HCT116 (cell line): ENCODE measurements around the gene EVX2. TPM values are rescaled to one million over a fixed set of nuclear protein-coding genes. Genes with fewer than 3 reads are reported as not detected.

ENCODE experiments used
- ATAC-seq: fragments of 200-7000 bp; cut with Tn5 transposase; 2 replicates; pipeline ENCODE4 v1.9.1; 2020; ENCODE audit warnings: mild to moderate bottlenecking, moderate library complexity
- BruUV-seq: library from RNA; stranded (reverse); fragments of 400-500 nt; replicated peaks from 2 replicates; lab custom pipeline; 2021; lab: Mats Ljungman, UMichigan
- CTCF ChIA-PET: fragments of 300-600 bp; sonication (Branson Sonifier 250); formaldehyde crosslinking; loops from one replicate; lab custom pipeline; 2021; ENCODE audit warnings: antibody characterized with exemption; lab: Charles Lee
- POLR2A ChIA-PET: fragments of 300-600, 350-600 bp; sonication (Branson Sonifier 250); formaldehyde crosslinking; loops from one replicate; lab custom pipeline; 2021; ENCODE audit warnings: antibody characterized with exemption; lab: Charles Lee
- RAD21 ChIA-PET, 2 experiments: fragments of 300-600 bp; sonication (Branson Sonifier 250); formaldehyde crosslinking; loops; one replicate each; lab custom pipeline; 2023; ENCODE audit warnings: low total read pairs in 2 of 2; ENCODE audit not compliant: uncharacterized antibody in 2 of 2, unreplicated experiment in 2 of 2, low non-redundant PET in 1 of 2; lab: Charles Lee
- DNase-seq: peaks from one replicate; pipeline ENCODE4 v3.0.0-alpha.2; 2010; ENCODE audit warnings: low read depth, low spot score
- H2AFZ ChIP-seq: fragments of 200-600 bp; shearing (Covaris generic), sonication (generic); 2 replicates; pipeline ENCODE4 v1.6.1; 2017; ENCODE audit warnings: low read depth, mixed run types, mixed read lengths, antibody characterized with exemption, low read length; ENCODE audit not compliant: poor library complexity, severe bottlenecking
- H3K27ac ChIP-seq: 2 replicates; pipeline ENCODE4 v1.5.1; 2012; ENCODE audit warnings: low read depth, low read length
- H3K27me3 ChIP-seq: fragments of 200-600 bp; sonication (generic); 2 replicates; pipeline ENCODE4 v1.6.1; 2016; ENCODE audit warnings: mixed run types, low read length, mixed read lengths; ENCODE audit not compliant: insufficient read depth
- H3K36me3 ChIP-seq, 2 experiments: fragments of 200-500 bp in 1 of 2; fragments of 200-600 bp in 1 of 2; sonication (Bioruptor generic) in 1 of 2; sonication (generic) in 1 of 2; 2 replicates each; pipeline versions ENCODE4 v1.5.1 to v1.6.1; 2014 to 2016; ENCODE audit warnings: low read length in 2 of 2, inconsistent platforms in 1 of 2, mixed read lengths in 1 of 2, mixed run types in 1 of 2; ENCODE audit not compliant: insufficient read depth in 2 of 2, control insufficient read depth in 1 of 2
- H3K4me1 ChIP-seq, 2 experiments: fragments of 200-600 bp in 1 of 2; sonication (generic) in 1 of 2; 2 replicates each; pipeline versions ENCODE4 v1.5.1 to v1.6.1; 2012 to 2017; ENCODE audit warnings: low read length in 2 of 2, inconsistent platforms in 1 of 2, mild to moderate bottlenecking in 1 of 2, mixed read lengths in 1 of 2, mixed run types in 1 of 2, moderate library complexity in 1 of 2; ENCODE audit not compliant: insufficient read depth in 2 of 2, control insufficient read depth in 1 of 2
- H3K4me2 ChIP-seq: fragments of 200-600 bp; sonication (generic); 2 replicates; pipeline ENCODE4 v1.6.1; 2017; ENCODE audit warnings: mixed run types, low read length, mixed read lengths
- H3K4me3 ChIP-seq, 2 experiments: fragments of 200-600 bp in 1 of 2; sonication (generic) in 1 of 2; replicated peaks in 1 of 2; 2 replicates each; pipeline ENCODE4 v1.5.1; 2011 to 2016; ENCODE audit warnings: low read length in 2 of 2, control low read depth in 1 of 2, low read depth in 1 of 2, mild to moderate bottlenecking in 1 of 2, mixed read lengths in 1 of 2, mixed run types in 1 of 2
- H3K79me2 ChIP-seq: fragments of 200-600 bp; sonication (generic); 2 replicates; pipeline ENCODE4 v1.6.1; 2017; ENCODE audit warnings: mild to moderate bottlenecking, mixed run types, low read length, moderate library complexity, mixed read lengths; ENCODE audit not compliant: insufficient read depth
- H3K9ac ChIP-seq: fragments of 200-600 bp; sonication (generic); 2 replicates; pipeline ENCODE4 v1.6.1; 2016; ENCODE audit warnings: low read length, mixed read lengths
- H3K9me2 ChIP-seq: fragments of 200-600 bp; sonication (generic), shearing (Covaris generic); 2 replicates; pipeline ENCODE4 v1.6.1; 2017; ENCODE audit warnings: mixed run types, mild to moderate bottlenecking, moderate library complexity; ENCODE audit not compliant: insufficient read depth
- H3K9me3 ChIP-seq, 2 experiments: fragments of 200-500 bp in 1 of 2; fragments of 200-600 bp in 1 of 2; sonication (Bioruptor generic) in 1 of 2; sonication (generic) in 1 of 2; 2 replicates each; pipeline ENCODE4 v1.6.1; 2014 to 2017; ENCODE audit warnings: low read length in 2 of 2, mixed read lengths in 2 of 2, inconsistent platforms in 1 of 2, low read depth in 1 of 2, mild to moderate bottlenecking in 1 of 2, mixed run types in 1 of 2, moderate library complexity in 1 of 2; ENCODE audit not compliant: control insufficient read depth in 1 of 2, insufficient read depth in 1 of 2
- H4K20me1 ChIP-seq: fragments of 200-600 bp; sonication (generic), shearing (Covaris generic); 2 replicates; pipeline ENCODE4 v1.6.1; 2017; ENCODE audit warnings: mixed run types, mild to moderate bottlenecking, moderate library complexity; ENCODE audit not compliant: insufficient read depth
- ATF3 ChIP-seq: IDR thresholded peaks from 2 replicates; pipeline ENCODE4 v1.6.1; 2012
- CEBPB ChIP-seq: IDR thresholded peaks from 2 replicates; pipeline ENCODE4 v1.6.1; 2012; ENCODE audit warnings: low read depth
- CTCF ChIP-seq, 3 experiments: fragments of 200-600 bp in 1 of 3; sonication (generic) in 1 of 3; IDR thresholded peaks in 2 of 3; conservative IDR thresholded peaks in 1 of 3; 2 replicates each; pipeline ENCODE4 v1.5.1; 2012 to 2017; ENCODE audit warnings: low read depth in 2 of 3, low read length in 2 of 3, antibody characterized with exemption in 1 of 3, borderline replicate concordance in 1 of 3, control low read depth in 1 of 3, mild to moderate bottlenecking in 1 of 3, mixed read lengths in 1 of 3, mixed run types in 1 of 3, moderate library complexity in 1 of 3; ENCODE audit not compliant: insufficient read depth in 1 of 3
- EGR1 ChIP-seq: IDR thresholded peaks from 2 replicates; pipeline ENCODE4 v1.6.1; 2012; ENCODE audit warnings: low read depth
- ELF1 ChIP-seq: IDR thresholded peaks from 2 replicates; pipeline ENCODE4 v1.6.1; 2012; ENCODE audit warnings: low read depth, borderline replicate concordance
- FOSL1 ChIP-seq: IDR thresholded peaks from 2 replicates; pipeline ENCODE4 v1.6.1; 2012; ENCODE audit warnings: low read depth
- JUND ChIP-seq: IDR thresholded peaks from 2 replicates; pipeline ENCODE4 v1.6.1; 2012
- POLR2A ChIP-seq: IDR thresholded peaks from 2 replicates; pipeline ENCODE4 v1.7.0; 2011; ENCODE audit warnings: borderline replicate concordance; ENCODE audit not compliant: insufficient read depth, insufficient read length; ENCODE audit errors: extremely low read depth
- POLR2AphosphoS5 ChIP-seq: IDR thresholded peaks from 2 replicates; pipeline ENCODE4 v1.6.1; 2011; ENCODE audit warnings: mild to moderate bottlenecking, low read depth, low read length, moderate library complexity
- RAD21 ChIP-seq: IDR thresholded peaks from 2 replicates; pipeline ENCODE4 v1.6.1; 2012; ENCODE audit warnings: low read depth, mild to moderate bottlenecking
- SIN3A ChIP-seq: IDR thresholded peaks from 2 replicates; pipeline ENCODE4 v1.6.1; 2012; ENCODE audit warnings: low read depth
- TCF7L2 ChIP-seq: IDR thresholded peaks from 2 replicates; pipeline ENCODE4 v1.7.0; 2011; ENCODE audit warnings: borderline replicate concordance, inconsistent platforms; ENCODE audit not compliant: insufficient read depth, insufficient read length; ENCODE audit errors: extremely low read depth
- YY1 ChIP-seq: IDR thresholded peaks from 2 replicates; pipeline ENCODE4 v1.6.1; 2011; ENCODE audit warnings: low read length, low read depth, moderate library complexity, mild to moderate bottlenecking; ENCODE audit not compliant: insufficient replicate concordance; ENCODE audit errors: extremely low read depth
- ZBTB33 ChIP-seq: IDR thresholded peaks from 2 replicates; pipeline ENCODE4 v1.6.1; 2011; ENCODE audit warnings: mild to moderate bottlenecking, low read length, moderate library complexity; ENCODE audit not compliant: insufficient replicate concordance; ENCODE audit errors: extremely low read depth
- ZNF274 ChIP-seq: fragments of 200-500 bp; sonication (Bioruptor generic); IDR thresholded peaks from 2 replicates; pipeline ENCODE4 v1.6.1; 2014; ENCODE audit warnings: mild to moderate bottlenecking, low read depth, low read length, inconsistent platforms
- intact Hi-C: fragments of 100-400 bp; cut with micrococcal nuclease; formaldehyde crosslinking; loops from 2 replicates; pipeline ENCODE4 v1.10.0; 2022
- total RNA-seq: library from RNA; stranded (reverse); gene quantifications from one replicate; pipeline ENCODE4 v1.2.1, GENCODE V29; 2021; ENCODE audit not compliant: unreplicated experiment

The EVX2 gene
- total RNA-seq, 1 experiment from 2014 or later: not detected

GRCh38 chr2:176127774-176128072 is 44.0 kb upstream of the EVX2 start:
- Histone ChIP-seq H3K9me2 (no peaks in the 10 kb centered on the region), H3K4me2 (peak overlapping the region; percentile 51; the same call in 1 of the 2 replicates), H3K9me3 (no peaks in the 10 kb centered on the region), H3K27me3 (no peaks in the 10 kb centered on the region), H2AFZ (peak overlapping the region; percentile 70), H3K4me3 (no peak overlapping the region), H3K9ac (no peak overlapping the region), H3K36me3 (no peaks in the 10 kb centered on the region), H3K27ac (no peak overlapping the region), H4K20me1 (no peaks in the 10 kb centered on the region), H3K79me2 (no peaks in the 10 kb centered on the region), H3K4me1 (peaks cover 6 to 17% of the 10 kb centered on the region in 2 experiments; a peak in 3 of 4 replicates)
- ChIA-PET CTCF (interaction anchor here (0.8 to 3.9 kb wide), 22 partner anchors 9 to 1036 kb away, joined by 3 to 36 read pairs (median 7); no protein-coding TSS in a partner anchor), RAD21 (interaction anchor here in 1 of 2 experiments (0.6 to 1.5 kb wide), 2 partner anchors 327 to 1013 kb away, joined by 3 read pairs; no protein-coding TSS in a partner anchor), POLR2A (interaction anchor here (0.7 to 1.9 kb wide), 5 partner anchors 41 to 1035 kb away, joined by 3 to 5 read pairs (median 4); no protein-coding TSS in a partner anchor)
- DNase-seq: no peak
- TF ChIP-seq ZBTB33 (no peak), CEBPB (no peak), FOSL1 (no peak), RAD21 (no peak), TCF7L2 (no peak), YY1 (no peak), POLR2A (no peak), POLR2AphosphoS5 (no peak), ZNF274 (no peak), ELF1 (no peak), EGR1 (no peak), CTCF (IDR thresholded peaks at IDR 0.05 in 2 of 3, conservative IDR thresholded peaks at IDR 0.05 in 1 of 3; ENCODE audit: borderline replicate concordance in 1 of 3, insufficient read depth in 1 of 3, low read depth in 2 of 3, low read length in 2 of 3) (no peak), JUND (no peak), ATF3 (no peak), SIN3A (no peak)
- intact Hi-C loops: loop anchor here (1.0 to 5.0 kb wide), 7 partner anchors 511 to 1630 kb away; no protein-coding TSS in a partner anchor
- BruUV-seq: no TSS peak
- no peak for ATAC-seq
